HEK293 (cell line): ENCODE results near the gene NAALADL2.

Source experiments
- CTCF ChIP-seq: fragments of 450-650 bp; formaldehyde crosslinking; IDR thresholded peaks from 2 replicates; pipeline ENCODE4 v1.5.1; 2016; ENCODE audit warnings: missing biosample characterization, missing genetic modification characterization
- KLF9 ChIP-seq: fragments of 450-650 bp; formaldehyde crosslinking; IDR thresholded peaks from 2 replicates; pipeline ENCODE4 v1.5.1; 2016; ENCODE audit warnings: missing biosample characterization, missing genetic modification characterization, low read depth
- PATZ1 ChIP-seq: fragments of 450-650 bp; formaldehyde crosslinking; IDR thresholded peaks from 2 replicates; pipeline ENCODE4 v1.5.1; 2016; ENCODE audit warnings: missing biosample characterization, missing genetic modification characterization
- PRDM10 ChIP-seq: fragments of 450-650 bp; formaldehyde crosslinking; IDR thresholded peaks from 2 replicates; pipeline ENCODE4 v1.5.1; 2016; ENCODE audit warnings: missing biosample characterization, missing genetic modification characterization
- ZNF391 ChIP-seq: fragments of 450-650 bp; formaldehyde crosslinking; IDR thresholded peaks from 2 replicates; pipeline ENCODE4 v1.5.1; 2016; ENCODE audit warnings: low read depth, missing biosample characterization, missing genetic modification characterization, borderline replicate concordance
- ZNF549 ChIP-seq: fragments of 450-650 bp; IDR thresholded peaks from 2 replicates; pipeline ENCODE4 v1.5.1; 2018; ENCODE audit warnings: missing biosample characterization, missing genetic modification characterization, mild to moderate bottlenecking, inconsistent platforms, moderate library complexity
- ZSCAN18 ChIP-seq: fragments of 450-650 bp; formaldehyde crosslinking; IDR thresholded peaks from 2 replicates; pipeline ENCODE4 v1.5.1; 2016; ENCODE audit warnings: missing biosample characterization, missing genetic modification characterization
- ZSCAN5A ChIP-seq: fragments of 450-650 bp; formaldehyde crosslinking; IDR thresholded peaks from 2 replicates; pipeline ENCODE4 v1.5.1; 2016; ENCODE audit warnings: missing biosample characterization, missing genetic modification characterization

- TF ChIP-seq PATZ1 (no peak), PRDM10 (no peak), KLF9 (tag by site-specific recombination) (no peak), CTCF (tag by site-specific recombination) (no peak), ZSCAN5A (tag by site-specific recombination) (no peak), ZSCAN18 (no peak), ZNF391 (tag by site-specific recombination) (no peak), ZNF549 (tag by site-specific recombination) (no peak)
These were observed 620.0 kb downstream of the NAALADL2 start for GRCh38 chr3:175479175-175479574.
